HEK293T (cell line): ENCODE data around the gene WWC1.

Experiments
- ARNT ChIP-seq: fragments of 450-650 bp; IDR thresholded peaks from 2 replicates; pipeline ENCODE4 v1.6.1; 2017; ENCODE audit warnings: mild to moderate bottlenecking
- BHLHE40 ChIP-seq: fragments of 450-650 bp; IDR thresholded peaks from 2 replicates; pipeline ENCODE4 v1.6.1; 2016; ENCODE audit warnings: mild to moderate bottlenecking, moderate library complexity, borderline replicate concordance
- CTBP1 ChIP-seq: fragments of 450-650 bp; IDR thresholded peaks from 2 replicates; pipeline ENCODE4 v1.6.1; 2016; ENCODE audit warnings: borderline replicate concordance
- ELF4 ChIP-seq: fragments of 450-650 bp; IDR thresholded peaks from 2 replicates; pipeline ENCODE4 v1.6.1; 2017; ENCODE audit warnings: antibody characterized with exemption
- FOXA1 ChIP-seq: fragments of 450-650 bp; IDR thresholded peaks from 2 replicates; pipeline ENCODE4 v1.6.1; 2016; ENCODE audit warnings: mild to moderate bottlenecking
- FOXK2 ChIP-seq: fragments of 450-650 bp; IDR thresholded peaks from 2 replicates; pipeline ENCODE4 v1.6.1; 2016; ENCODE audit warnings: mild to moderate bottlenecking
- FOXM1 ChIP-seq: fragments of 450-650 bp; IDR thresholded peaks from 2 replicates; pipeline ENCODE4 v1.6.1; 2017; ENCODE audit warnings: mild to moderate bottlenecking, borderline replicate concordance
- HDGF ChIP-seq: fragments of 450-650 bp; IDR thresholded peaks from 2 replicates; pipeline ENCODE4 v1.6.1; 2017; ENCODE audit warnings: antibody characterized with exemption, borderline replicate concordance
- NFRKB ChIP-seq: fragments of 450-650 bp; IDR thresholded peaks from 2 replicates; pipeline ENCODE4 v1.6.1; 2016; ENCODE audit warnings: mild to moderate bottlenecking, moderate library complexity
- PKNOX1 ChIP-seq: fragments of 450-650 bp; IDR thresholded peaks from 2 replicates; pipeline ENCODE4 v1.6.1; 2016
- SP1 ChIP-seq: fragments of 450-650 bp; IDR thresholded peaks from 2 replicates; pipeline ENCODE4 v1.6.1; 2017
- SUZ12 ChIP-seq: fragments of 450-650 bp; IDR thresholded peaks from 2 replicates; pipeline ENCODE4 v1.6.1; 2016; ENCODE audit warnings: mild to moderate bottlenecking
- TARDBP ChIP-seq: fragments of 450-650 bp; IDR thresholded peaks from 2 replicates; pipeline ENCODE4 v1.6.1; 2016
- ZNF384 ChIP-seq: fragments of 450-650 bp; IDR thresholded peaks from 2 replicates; pipeline ENCODE4 v1.6.1; 2016

- TF ChIP-seq FOXA1 (no peak), ARNT (no peak), SP1 (no peak), TARDBP (no peak), SUZ12 (no peak), FOXM1 (no peak), ZNF384 (no peak), NFRKB (no peak), ELF4 (no peak), HDGF (no peak), BHLHE40 (no peak), PKNOX1 (no peak), CTBP1 (no peak), FOXK2 (no peak)
Observed at GRCh38 chr5:168417731-168418429, 126.4 kb downstream of the WWC1 start.
